ENCODE measurements around the gene VPS50. TPM values are rescaled to one million over a fixed set of nuclear protein-coding genes. Genes with fewer than 3 reads are reported as not detected.

The VPS50 gene
- total RNA-seq, 6 donors from 2014 or later = 8.3 to 30.4 (median 21.9) TPM

- ATAC-seq (ENCODE audit: low FRiP score in 2 of 2) (no peak), DNase-seq (no peak)
- TF ChIP-seq POLR2A (IDR thresholded peaks at IDR 0.05) (no peak), EP300 (IDR thresholded peaks at IDR 0.05) (no peak), CTCF (IDR thresholded peaks at IDR 0.05) (no peak), POLR2AphosphoS5 (IDR thresholded peaks at IDR 0.05) (no peak)
- no peak within 1 kb of the TSS for H3K4me3 ChIP-seq
- no peaks in the 10 kb centered on the region for H3K27me3 ChIP-seq
- 56 to 65% methylated on average over 2 of the region's 2 CpGs for WGBS, 2 donors
- H3K9me3 ChIP-seq = no peaks in the 10 kb centered on the region
- H3K4me1 ChIP-seq = peaks cover 1 to 9% (median 6%) of the 10 kb centered on the region in 4 donors
- H3K36me3 ChIP-seq = no peaks in the 10 kb centered on the region
- no peak within 1 kb of the TSS for H3K27ac ChIP-seq
Observed at GRCh38 chr7:93226310-93226709, 5.9 kb upstream of the VPS50 start, which contains the start of gene HEPACAM2. Gene HEPACAM2, minus strand, starts transcription at chr7:93226469.

GRCh38 chr7:93228302-93228701, 3.9 kb upstream of the VPS50 start:
- DNase-seq (no peak), ATAC-seq (ENCODE audit: low FRiP score in 2 of 2) (peak in 1 of 2 donors; percentile 44)
- WGBS, 2 donors = 0 to 1% methylated on average over 2 of the region's 2 CpGs
- Histone ChIP-seq H3K36me3 (no peaks in the 10 kb centered on the region), H3K27ac (peak overlapping the region in 1 of 4 donors; percentile 13), H3K27me3 (no peaks in the 10 kb centered on the region), H3K4me1 (peaks cover 12 to 17% (median 15%) of the 10 kb centered on the region in 4 donors), H3K4me3 (no peak overlapping the region), H3K9me3 (no peaks in the 10 kb centered on the region)
- no peak for TF ChIP-seq POLR2AphosphoS5 (IDR thresholded peaks at IDR 0.05)
- peak; percentile 58 to 75 (median 68) for TF ChIP-seq CTCF (IDR thresholded peaks at IDR 0.05)

- Histone ChIP-seq H3K36me3 (no peaks in the 10 kb centered on the region), H3K27ac (peak overlapping the region; percentile 64 to 85 (median 82)), H3K27me3 (no peaks in the 10 kb centered on the region), H3K4me3 (peak overlapping the region; percentile 61 to 91 (median 84)), H3K9me3 (no peaks in the 10 kb centered on the region), H3K4me1 (peaks cover 12 to 20% (median 18%) of the 10 kb centered on the region in 4 donors)
- TF ChIP-seq EP300 (IDR thresholded peaks at IDR 0.05) (no peak), POLR2AphosphoS5 (IDR thresholded peaks at IDR 0.05) (no peak), CTCF (IDR thresholded peaks at IDR 0.05) (no peak), POLR2A (IDR thresholded peaks at IDR 0.05) (no peak)
- WGBS, 2 donors = 34 to 51% methylated on average over 5 of the region's 5 CpGs
- DNase-seq (no peak), ATAC-seq (ENCODE audit: low FRiP score in 2 of 2) (no peak)
Observed at GRCh38 chr7:93231259-93231658, 907 bp upstream of the VPS50 start.

- H3K27ac ChIP-seq = peak overlapping the region; percentile 47 to 85 (median 82)
- WGBS, 2 donors = 0 to 1% methylated on average over 8 of the region's 8 CpGs
Observed at GRCh38 chr7:93232673-93233018, 480 bp downstream of the VPS50 start.

More at GRCh38 chr7:93232673-93233018, 480 bp downstream of the VPS50 start:
- DNase-seq (no peak), ATAC-seq (ENCODE audit: low FRiP score in 2 of 2) (peak in 1 of 2 donors; percentile 35)
- H3K27me3 ChIP-seq = no peaks in the 10 kb centered on the region
- peaks cover 12 to 20% (median 18%) of the 10 kb centered on the region in 4 donors for H3K4me1 ChIP-seq
- peak overlapping the region; percentile 61 to 91 (median 84) for H3K4me3 ChIP-seq
- no peaks in the 10 kb centered on the region for H3K36me3 ChIP-seq
- TF ChIP-seq EP300 (IDR thresholded peaks at IDR 0.05) = no peak
- TF ChIP-seq POLR2A (IDR thresholded peaks at IDR 0.05) = no peak
- TF ChIP-seq CTCF (IDR thresholded peaks at IDR 0.05) = no peak
- no peak for TF ChIP-seq POLR2AphosphoS5 (IDR thresholded peaks at IDR 0.05)
- no peaks in the 10 kb centered on the region for H3K9me3 ChIP-seq
